H1 (cell line): ENCODE results near the gene TGM1. TPM values are rescaled to one million over a fixed set of nuclear protein-coding genes. Genes with fewer than 3 reads are reported as not detected.

Experiments used
- CHD1 ChIP-seq: IDR thresholded peaks from 2 replicates; pipeline ENCODE4 v1.6.1; 2012; ENCODE audit warnings: low read depth, low read length, improper control_type of control experiment
- CHD2 ChIP-seq: IDR thresholded peaks from 2 replicates; pipeline ENCODE4 v1.6.1; 2012; ENCODE audit warnings: low read length, improper control_type of control experiment
- KDM1A ChIP-seq: fragments of 200-600, 300-600 bp; sonication (generic); IDR thresholded peaks from 2 replicates; pipeline ENCODE4 v1.7.1; 2016; ENCODE audit warnings: mild to moderate bottlenecking, low read length, borderline replicate concordance
- RAD21 ChIP-seq, 2 experiments: IDR thresholded peaks in 1 of 2; conservative IDR thresholded peaks in 1 of 2; 2 replicates each; pipeline ENCODE4 v1.6.1; 2011; ENCODE audit warnings: low read depth in 2 of 2, low read length in 2 of 2, improper control_type of control experiment in 1 of 2, inconsistent platforms in 1 of 2, mild to moderate bottlenecking in 1 of 2, moderate library complexity in 1 of 2
- polyA plus RNA-seq, 7 experiments: library from polyadenylated mRNA; depleted of rRNA in 3 of 7; stranded (reverse) in 5 of 7; unstranded in 2 of 7; fragments of >200 nt in 5 of 7; fragments of 200-250 nt in 2 of 7; gene quantifications; 1 replicate in 5 of 7; 2 replicates in 1 of 7; 4 replicates in 1 of 7; pipeline versions ENCODE4 v1.2.1 to v1.2.3, GENCODE V29; 2011 to 2013; ENCODE audit warnings: missing spikeins in 2 of 7, mixed read lengths in 2 of 7
- total RNA-seq: library from RNA; stranded (reverse); fragmentation: NEBNext Ultra II Directional; extraction: Animal tissue kit (Norgen Biotek cat#: 25700); gene quantifications from 2 replicates; pipeline ENCODE4 v1.2.1, GENCODE V29; 2021
- TF ChIP-seq, protein P1 (sequence below): IDR thresholded peaks from 2 replicates; pipeline ENCODE4 v1.6.1; 2012; ENCODE audit warnings: low read length, inconsistent platforms

TGM1 gene
- total and polyA plus RNA-seq, 2 of the 8 experiments (the other 6 are each of a cell fraction or from before 2014, with no cell fraction given): 1.8 to 2.2 TPM

DNA sequence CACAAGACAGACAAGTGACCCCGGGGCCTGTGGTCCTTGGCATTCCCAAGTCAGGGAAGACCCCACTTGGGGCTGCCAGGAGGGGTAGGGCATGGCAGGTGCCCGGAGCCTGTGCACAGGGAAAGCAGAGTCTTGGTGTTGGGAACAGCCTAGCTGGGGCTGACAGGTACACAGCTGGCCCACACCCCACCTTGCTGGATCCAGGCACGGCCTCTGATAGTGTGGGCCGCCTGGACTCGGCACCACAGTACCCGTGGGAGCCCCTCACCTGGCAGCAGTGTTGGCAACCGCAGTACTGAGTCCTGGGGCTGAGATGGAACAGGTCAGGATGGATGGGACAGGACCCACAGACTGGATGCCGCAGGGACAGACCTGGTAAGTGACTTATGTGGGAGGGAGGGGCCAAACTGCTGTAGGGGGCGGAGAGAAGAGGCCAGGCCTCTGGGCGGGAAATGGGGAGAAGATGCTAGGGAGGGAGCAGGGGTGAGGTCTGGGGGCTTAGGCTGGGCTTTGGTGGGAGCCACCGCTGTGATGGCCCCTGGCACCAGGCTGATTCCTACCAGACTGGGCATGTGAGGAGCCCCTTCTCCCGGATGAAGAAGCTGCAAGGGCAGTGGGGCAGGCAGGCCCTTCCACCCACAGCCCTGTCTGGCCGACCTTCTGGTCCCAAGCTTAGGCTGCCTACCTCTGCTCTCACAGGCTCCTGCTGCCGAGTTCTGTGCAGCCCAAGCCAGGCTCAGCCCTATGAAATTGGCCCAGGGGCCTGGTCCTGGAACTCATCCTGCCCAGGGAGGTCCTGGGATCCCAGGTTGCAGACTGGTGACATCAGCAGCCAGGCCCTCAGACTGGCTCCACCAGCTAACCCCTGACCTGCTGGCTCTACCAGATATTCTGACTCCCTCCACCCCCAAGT is at the start of gene TGM1 (continued):
- TF ChIP-seq, protein P1, sequence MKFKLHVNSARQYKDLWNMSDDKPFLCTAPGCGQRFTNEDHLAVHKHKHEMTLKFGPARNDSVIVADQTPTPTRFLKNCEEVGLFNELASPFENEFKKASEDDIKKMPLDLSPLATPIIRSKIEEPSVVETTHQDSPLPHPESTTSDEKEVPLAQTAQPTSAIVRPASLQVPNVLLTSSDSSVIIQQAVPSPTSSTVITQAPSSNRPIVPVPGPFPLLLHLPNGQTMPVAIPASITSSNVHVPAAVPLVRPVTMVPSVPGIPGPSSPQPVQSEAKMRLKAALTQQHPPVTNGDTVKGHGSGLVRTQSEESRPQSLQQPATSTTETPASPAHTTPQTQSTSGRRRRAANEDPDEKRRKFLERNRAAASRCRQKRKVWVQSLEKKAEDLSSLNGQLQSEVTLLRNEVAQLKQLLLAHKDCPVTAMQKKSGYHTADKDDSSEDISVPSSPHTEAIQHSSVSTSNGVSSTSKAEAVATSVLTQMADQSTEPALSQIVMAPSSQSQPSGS: no peak
- TF ChIP-seq CHD2 (no peak), CHD1 (no peak), KDM1A (no peak), RAD21 (IDR thresholded peaks at IDR 0.05 in 1 of 2, conservative IDR thresholded peaks at IDR 0.05 in 1 of 2; ENCODE audit: low read depth in 2 of 2, low read length in 2 of 2) (no peak)
